Activated T-helper 1 cell treated with Interleukin-2 at 50 U/mL for 16 hours (primary cell): ENCODE results near the gene CD96.
A peak's percentile ranks its signal among the peaks of the same experiment; 100 is the strongest.
"Not testable (repeated sequence)": the region's sequence is repeated elsewhere in the genome, so short reads cannot be mapped to it uniquely, and the experiment has no call there.

Source experiments
- DNase-seq: peaks from one replicate; pipeline ENCODE4 v3.0.0-alpha.2; 2020; ENCODE audit warnings: low read depth

CD96 gene

GRCh38 chr3:111621535-111621934 is 79.5 kb downstream of the CD96 start:
- DNase-seq = no peak

GRCh38 chr3:111627092-111627491 is 85.1 kb downstream of the CD96 start:
- no peak for DNase-seq

- not testable (repeated sequence) for DNase-seq
These were observed 87.0 kb downstream of the CD96 start for GRCh38 chr3:111629018-111629417.

- DNase-seq = not testable (repeated sequence)
These were observed 88.6 kb downstream of the CD96 start for GRCh38 chr3:111630638-111631037.

- no peak for DNase-seq
These were observed 93.4 kb downstream of the CD96 start for GRCh38 chr3:111635403-111635802.

- DNase-seq = no peak
These were observed 94.4 kb downstream of the CD96 start for GRCh38 chr3:111636366-111636885.

- DNase-seq = no peak
These were observed 97.3 kb downstream of the CD96 start for GRCh38 chr3:111639316-111639715.

- no peak for DNase-seq
These were observed 107.1 kb downstream of the CD96 start for GRCh38 chr3:111648991-111649579.

- no peak for DNase-seq
These were observed 108.6 kb downstream of the CD96 start for GRCh38 chr3:111650378-111651275.

GRCh38 chr3:111652492-111653180 is 110.6 kb downstream of the CD96 start:
- DNase-seq = no peak

- DNase-seq = no peak
These were observed 111.8 kb downstream of the CD96 start for GRCh38 chr3:111653766-111654165.

GRCh38 chr3:111662012-111662411 is 120.0 kb downstream of the CD96 start:
- no peak for DNase-seq

GRCh38 chr3:111662907-111663306 is 120.9 kb downstream of the CD96 start:
- no peak for DNase-seq

- no peak for DNase-seq
These were observed 124.2 kb downstream of the CD96 start for GRCh38 chr3:111666041-111666735.

GRCh38 chr3:111667170-111667569 is 125.2 kb downstream of the CD96 start:
- no peak for DNase-seq

- peak; percentile 44 for DNase-seq
These were observed 125.7 kb downstream of the CD96 start for GRCh38 chr3:111667621-111668239.

GRCh38 chr3:111668326-111668725 is 126.3 kb downstream of the CD96 start:
- DNase-seq = no peak

- no peak for DNase-seq
These were observed 127.0 kb downstream of the CD96 start for GRCh38 chr3:111668888-111669488.

GRCh38 chr3:111669926-111670630 is 128.1 kb downstream of the CD96 start:
- DNase-seq = no peak

GRCh38 chr3:111672461-111672860 is 130.5 kb downstream of the CD96 start:
- not testable (repeated sequence) for DNase-seq

GRCh38 chr3:111675846-111676210 is 133.8 kb downstream of the CD96 start:
- DNase-seq = no peak
